Stimulated activated CD8-positive, alpha-beta memory T cell treated with anti-CD3 and anti-CD28 coated beads, Interleukin-4, amount 100 ng/mL, for 48 hours (primary cell): ENCODE measurements around the gene ZNF618.

ENCODE experiments used
- DNase-seq: peaks from one replicate; pipeline ENCODE4 v3.0.0-alpha.2; 2020

ZNF618 gene

DNA sequence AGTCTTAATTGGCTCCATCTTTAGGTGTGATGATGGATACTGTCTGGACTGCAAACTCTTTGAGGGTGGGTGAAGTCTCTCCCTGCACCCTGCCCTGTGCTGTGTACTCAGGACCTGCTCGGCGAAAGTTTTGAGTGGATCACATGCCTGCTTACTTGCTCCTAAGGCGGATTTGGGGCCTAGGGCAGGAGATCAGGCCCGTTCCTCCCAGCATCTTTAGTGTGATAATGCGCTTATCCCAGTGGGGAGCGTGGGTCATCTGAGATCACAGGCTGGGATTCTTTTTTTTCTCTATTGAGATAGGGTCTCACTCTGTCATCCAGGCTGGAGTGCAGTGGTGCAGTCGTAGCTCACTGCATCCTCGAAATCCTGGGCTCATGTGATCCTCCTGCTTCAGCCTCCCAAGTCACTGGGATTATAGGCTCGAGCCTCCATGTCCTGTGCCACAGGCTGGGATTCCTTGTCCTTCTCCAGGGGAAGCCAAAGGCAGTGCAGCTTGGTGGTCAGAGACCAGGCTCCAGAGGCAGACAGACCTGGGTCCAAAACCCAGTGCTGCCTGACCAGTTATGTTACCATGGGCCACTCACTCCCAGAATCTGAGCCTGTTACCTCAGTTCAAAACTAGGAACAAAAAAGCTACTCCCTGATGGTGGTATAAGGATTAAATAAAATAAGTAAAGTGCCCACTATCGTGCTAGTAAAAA lies 59.7 kb downstream of the ZNF618 start:
- DNase-seq = no peak

DNA sequence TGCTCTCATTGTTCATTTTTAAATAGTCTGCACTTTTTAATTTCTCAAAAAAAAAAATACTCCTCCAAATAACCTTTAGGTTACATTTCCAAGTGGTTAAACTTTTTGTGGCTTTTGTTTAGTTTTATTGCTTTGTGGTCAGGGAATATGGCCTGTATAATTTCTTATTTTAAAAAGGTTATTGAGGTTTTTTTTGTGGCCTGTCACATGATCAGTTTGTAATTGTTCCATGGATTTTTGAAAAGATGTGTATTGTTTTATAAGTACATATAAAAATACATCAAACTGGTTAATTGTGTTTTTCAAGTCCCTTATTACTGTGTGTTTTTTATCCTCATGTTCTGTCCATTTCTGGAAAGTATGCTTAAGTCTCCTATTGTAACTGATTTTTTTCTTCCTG lies 64.0 kb downstream of the ZNF618 start:
- no peak for DNase-seq

DNA sequence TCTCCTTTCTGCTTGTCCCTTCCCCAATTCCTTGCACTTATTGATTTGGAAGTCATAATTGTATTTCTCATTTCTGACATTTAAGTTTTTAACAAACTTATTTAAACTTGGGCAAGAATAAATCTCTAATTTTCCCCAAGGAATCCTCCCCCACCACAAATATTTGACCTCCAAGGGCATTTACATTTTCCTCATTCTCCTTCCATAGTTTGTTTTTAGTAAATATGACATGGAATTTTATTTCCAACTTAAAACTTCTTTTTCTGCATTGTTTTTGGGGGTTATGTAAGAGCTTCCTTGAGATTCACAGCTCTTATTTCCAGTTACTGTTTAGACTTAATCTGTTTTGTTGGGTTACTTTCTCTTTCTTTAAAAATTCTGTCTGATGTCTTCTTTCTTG lies 64.9 kb downstream of the ZNF618 start:
- no peak for DNase-seq

DNA sequence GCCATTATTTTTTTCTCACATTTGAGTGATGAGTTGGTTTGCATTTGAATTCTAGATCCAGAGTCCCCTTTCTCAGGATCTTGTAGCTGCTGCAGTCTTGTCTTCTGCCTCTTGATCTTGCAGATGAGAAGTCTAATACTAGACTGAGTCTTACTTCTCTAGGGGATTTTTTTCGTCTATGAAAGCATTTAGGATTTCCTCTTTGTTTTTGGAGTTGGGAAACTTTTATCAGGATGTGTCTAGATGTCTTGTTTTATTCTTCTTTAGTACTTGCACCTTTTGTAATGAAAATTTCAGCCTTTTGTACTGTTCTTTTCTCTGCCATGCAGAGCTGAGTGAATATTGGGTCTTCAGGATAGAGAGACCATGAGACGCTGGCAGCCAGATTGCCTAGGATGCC lies 65.4 kb downstream of the ZNF618 start:
- no peak for DNase-seq

DNA sequence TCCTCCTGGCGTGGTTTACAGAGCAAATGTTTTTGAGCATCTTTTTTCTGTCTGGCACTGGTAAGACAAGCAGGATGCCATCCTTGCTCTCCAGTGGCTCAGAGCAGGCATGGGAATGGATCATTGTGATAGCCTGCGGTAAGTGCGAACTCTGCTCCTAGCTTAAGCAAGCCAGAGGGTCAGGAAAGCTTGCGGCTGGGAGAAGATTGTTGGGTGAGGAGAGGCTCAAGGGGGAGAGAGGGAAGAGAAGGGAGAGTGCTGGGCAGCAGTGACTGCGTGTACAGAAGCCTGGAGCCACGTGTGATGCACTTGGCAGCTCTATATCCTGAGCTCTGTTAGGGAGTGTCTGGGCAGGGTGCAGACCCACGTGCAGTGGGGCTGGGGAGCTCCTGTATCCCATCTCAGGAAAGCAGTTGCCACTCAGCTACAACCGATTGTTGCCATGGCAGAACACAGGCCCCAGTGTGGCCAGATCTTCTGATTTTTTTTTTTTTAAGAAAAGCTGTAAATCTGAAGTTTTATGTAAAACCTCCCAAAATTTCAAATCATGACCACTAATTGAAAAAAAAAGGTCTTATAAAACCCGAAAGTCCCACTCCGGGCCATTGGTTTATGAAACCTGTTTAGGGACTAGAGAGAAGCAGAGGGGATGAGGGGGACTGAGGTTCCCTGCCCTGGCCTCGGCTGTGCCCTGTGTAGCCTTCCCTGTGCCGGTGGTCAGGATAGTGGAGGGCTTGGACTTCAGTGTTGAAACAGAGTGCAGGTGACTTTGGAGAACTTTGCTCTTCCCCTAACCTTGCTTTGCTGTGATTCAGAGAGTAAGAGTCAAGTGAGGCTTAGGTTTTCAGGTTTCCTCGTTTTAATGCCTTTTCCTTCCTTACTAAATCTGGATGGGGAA lies 67.3 kb downstream of the ZNF618 start:
- no peak for DNase-seq

DNA sequence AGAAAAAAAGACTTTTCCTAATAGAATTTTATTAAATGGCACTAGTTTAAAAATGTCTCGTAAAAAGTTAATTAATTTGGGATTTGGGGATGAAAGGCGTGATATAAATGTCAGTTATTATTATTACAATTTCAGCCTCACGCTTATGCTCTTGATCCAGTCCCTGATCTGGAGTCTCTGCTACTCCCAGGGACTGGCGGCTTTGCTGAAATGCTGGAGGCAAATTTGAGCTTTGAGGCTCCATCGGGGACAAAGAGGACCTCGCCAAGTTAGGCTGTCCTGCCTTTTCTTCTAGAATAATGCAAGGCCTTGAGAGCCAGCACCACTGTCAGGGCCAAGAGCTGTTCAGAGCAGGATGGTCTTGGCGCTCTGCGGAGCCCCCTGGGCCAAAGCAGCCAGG lies 69.7 kb downstream of the ZNF618 start:
- no peak for DNase-seq

DNA sequence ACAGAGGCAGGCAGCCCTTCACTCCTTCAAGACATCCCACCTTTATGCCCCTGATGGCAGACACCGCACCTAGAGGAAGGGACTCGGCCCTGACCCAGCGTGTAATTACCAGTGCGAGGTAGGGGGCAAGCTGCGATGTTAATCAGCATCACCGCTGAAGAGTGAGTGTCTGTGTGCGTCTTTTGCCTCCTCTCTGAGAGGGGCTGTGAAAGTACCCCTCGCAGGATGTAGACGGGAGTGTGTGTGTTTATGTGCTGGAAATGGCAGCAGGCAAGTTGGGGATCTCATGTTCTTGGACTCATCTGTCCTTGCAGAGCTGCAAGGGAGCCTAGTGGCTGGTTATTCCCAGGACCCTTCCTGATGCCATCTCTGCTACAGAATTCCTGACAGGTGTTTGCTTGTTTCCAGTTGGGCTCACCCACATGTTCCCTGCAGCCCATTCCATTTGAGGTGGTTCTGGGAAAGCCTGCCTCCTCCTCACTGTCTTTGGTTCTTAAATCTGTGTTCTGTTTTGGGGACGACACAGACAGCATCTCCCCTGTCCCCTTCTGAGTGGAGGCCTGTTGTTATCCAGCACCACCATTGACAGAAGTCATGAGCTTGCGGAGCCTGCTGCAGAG lies 70.5 kb downstream of the ZNF618 start:
- DNase-seq = no peak

DNA sequence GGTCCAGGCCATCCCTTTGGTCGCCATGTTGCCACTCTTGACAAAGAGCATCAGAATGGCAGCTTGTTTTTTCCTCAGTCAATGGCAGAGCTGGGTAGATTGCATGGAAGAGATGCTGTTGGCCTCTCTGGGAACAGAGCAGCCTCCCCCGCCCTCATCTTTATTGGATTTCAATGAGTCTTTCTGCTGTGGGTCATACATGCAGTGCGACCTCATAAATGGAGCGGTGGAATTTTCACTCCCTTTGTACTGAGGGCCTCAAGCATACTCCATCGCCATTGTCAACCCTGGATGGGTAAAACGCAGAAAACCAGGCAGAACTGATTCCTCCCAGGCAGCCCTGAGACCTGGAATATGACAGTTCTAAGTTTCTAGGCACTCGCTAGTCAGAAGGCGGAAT lies 71.8 kb downstream of the ZNF618 start:
- DNase-seq = no peak

DNA sequence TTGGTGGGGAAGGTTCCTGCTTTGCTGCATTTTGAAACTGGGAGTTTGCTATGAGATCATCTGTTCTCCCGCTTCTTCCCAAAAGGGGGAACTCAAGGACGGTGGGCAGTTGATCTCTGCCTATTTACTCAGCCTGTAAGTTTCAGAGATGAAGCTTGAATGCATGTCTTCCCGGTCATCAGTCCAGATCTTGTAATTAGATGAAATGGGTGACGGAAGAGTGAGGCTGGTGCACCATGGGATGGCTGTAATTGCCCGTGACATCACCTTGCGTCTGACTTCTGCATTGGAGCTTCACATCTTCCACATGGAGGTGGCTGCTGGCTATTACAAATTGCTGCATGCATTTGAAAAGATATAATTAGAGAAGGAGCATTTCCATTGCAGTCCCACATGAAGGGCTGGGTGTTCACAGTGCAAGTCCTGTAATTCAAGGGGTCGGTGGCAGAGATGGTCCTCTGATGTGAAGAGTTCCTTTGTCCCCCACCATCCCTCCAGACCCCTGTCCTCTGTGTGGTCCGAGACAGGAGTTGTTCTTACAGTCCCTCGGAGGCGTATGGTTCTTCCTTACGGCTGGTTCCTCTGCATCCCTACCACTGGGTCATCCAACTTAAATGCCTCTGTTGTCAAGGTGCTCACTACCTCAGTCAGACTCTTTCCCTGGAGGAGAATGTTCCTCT lies 72.9 kb downstream of the ZNF618 start:
- DNase-seq = no peak

DNA sequence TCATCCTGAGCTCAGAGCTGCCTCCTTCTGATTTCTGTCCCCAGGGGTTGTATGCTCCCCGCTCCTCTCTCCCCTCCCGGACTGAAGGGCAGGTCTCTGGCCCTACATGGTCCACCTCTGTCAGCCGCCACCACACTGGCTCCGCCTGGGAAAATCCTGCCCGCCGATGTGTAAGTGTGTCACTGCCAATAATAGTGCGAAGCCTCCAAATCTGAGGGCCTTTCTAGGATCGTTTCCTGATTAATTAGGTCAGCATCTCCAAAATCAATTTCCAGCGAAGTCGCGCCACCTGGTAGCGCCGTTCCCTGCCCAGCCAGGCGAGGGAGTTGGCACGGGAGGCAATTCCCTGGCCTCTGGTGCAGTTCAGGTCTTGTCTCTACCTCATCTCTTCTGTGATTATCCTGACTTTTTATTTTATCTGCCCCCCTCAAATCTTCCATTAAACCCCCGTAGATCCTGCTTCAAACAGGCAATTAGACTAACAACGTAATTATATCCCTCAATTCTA lies 73.5 kb downstream of the ZNF618 start:
- no peak for DNase-seq

DNA sequence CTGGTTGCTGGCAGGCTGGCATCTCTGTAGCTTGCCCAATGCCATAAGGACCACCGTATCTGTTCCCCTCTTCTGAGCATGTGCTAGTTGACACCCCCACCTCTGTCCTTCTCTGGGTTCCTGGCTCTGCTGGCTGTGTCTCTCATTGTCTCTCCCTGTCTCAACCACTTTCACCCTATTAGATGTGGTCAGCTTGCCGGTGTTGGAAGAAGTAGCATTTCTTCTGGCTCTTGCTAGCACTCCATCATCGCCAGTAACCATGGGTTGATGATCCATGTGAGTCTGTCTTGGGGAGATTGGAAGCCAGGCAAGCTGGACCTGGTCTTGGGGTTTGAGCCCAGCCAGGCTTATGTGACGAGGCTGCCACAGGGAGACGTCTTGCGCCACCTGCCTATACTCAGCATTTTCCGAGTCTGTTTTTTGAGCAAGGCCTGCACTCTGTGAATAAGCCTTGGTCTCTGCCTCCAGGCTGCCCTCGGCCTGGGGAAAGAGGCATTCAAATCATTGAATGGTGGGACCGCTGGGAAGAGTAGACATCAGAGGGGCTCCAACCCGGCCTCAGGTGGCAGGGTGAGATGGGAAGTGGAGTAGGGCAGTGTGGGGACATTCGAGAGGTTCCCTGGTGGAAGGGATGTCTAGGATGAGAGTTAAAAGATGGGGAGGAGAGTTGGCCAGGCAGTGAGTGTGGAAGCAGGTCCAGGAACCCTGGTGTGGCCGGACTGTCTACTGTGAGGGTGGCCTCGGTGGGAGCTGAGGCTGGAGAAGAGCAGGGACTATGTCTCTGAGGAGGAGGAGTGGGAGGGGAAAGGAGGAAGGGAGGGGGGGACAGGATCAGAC lies 74.3 kb downstream of the ZNF618 start:
- DNase-seq = no peak

DNA sequence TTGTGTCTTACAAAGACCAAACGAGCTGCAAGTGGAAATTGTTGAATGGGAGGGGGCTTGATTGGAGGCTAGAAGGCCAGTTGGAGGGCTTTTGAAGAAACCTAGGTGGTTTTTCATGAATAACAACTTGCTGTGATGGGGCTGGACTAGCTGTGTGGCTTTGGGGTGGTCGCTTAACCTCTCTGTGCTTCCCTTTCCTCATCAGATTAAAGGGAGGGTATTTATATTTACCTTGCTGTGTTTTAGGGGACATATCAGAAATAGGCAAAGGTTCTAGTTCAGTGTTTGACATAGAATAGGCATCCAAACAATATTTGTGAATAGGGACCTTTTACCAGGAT lies 74.9 kb downstream of the ZNF618 start:
- DNase-seq = no peak

DNA sequence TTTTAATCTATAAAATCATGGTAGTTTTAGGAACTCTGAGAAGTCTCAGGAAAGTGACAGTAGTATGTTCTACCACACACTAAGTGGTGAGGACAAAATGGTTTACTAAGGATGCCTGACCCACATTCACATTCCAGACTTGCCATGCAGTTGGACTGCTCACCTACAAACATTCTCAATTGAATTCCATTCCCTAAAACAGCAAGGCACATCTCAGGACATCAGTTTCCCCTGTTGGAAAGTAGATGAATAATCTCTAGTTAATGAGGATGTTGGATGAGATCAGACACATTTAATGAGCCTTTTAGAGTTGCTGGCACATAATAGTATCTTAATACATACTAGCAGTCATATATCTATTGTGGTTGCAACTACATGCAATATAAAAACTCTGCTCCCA lies 76.6 kb downstream of the ZNF618 start:
- no peak for DNase-seq

DNA sequence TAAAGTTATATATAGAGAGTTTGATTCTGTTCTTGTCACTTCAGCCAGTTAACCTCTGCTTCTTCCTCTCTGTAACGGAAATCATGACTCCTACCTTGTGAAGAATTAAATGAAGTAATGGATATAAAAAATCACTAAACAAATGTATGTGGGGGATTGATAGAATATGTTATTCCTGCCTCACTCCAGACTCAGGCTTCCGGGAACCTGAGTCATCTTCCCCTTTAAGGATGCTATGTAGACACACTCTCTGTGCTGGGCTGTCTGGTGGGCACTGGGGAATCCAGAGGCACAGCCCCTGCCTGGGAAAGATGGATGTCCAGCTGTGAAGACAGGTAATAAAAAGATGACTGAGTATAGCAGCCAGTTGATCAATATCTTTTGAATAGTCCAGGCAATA lies 77.4 kb downstream of the ZNF618 start:
- DNase-seq = no peak

DNA sequence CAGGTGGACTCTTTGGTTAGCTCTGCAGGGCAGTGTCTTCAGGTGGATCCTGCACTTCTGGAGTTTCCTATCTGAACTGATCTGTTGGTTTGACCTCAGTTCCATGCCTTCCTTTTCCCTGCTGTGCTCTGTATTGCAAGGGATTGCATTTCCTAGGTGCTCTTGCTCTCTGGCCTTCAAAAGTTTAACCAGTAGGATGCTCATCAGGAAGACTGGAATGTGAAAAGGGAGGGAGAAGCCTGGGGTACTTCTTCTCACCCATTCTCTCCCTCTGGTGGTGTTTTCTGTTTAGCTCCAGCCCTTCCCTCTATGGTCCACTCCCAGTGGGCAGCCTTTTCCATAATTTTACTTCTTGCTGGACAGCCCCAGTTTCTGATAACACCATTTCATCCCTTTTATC lies 78.5 kb downstream of the ZNF618 start:
- no peak for DNase-seq

DNA sequence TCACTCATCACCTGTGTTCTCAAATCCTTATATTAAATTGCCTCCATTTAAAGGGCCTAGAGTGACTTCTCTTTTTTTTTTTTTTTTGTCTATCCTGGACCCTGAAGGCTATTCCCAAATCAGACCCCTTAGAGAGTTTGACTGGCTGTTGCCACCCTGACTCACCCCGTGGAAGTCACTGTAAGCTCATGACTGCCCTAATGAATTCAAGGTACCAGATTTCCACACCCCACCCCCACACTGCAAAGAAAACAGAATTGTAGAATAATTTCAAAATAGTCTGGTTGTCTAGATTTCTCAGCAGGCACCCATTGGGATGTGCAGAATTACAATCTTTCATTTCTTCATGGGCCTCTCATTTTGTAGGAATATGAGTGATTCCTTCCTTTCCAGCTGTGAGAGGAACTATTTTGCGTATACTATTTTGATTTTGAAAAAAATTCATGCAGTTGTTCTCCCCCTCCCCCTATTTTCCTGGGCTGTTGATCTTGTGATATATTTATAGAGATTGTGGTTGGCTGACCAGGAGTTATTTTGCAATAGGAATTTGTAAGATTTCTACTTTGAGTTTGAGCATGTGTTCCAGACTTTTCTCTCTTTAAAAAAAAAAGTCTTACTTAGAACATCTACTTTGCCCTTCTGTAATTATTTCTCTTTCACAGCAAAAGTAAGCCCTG lies 79.1 kb downstream of the ZNF618 start:
- DNase-seq = no peak

DNA sequence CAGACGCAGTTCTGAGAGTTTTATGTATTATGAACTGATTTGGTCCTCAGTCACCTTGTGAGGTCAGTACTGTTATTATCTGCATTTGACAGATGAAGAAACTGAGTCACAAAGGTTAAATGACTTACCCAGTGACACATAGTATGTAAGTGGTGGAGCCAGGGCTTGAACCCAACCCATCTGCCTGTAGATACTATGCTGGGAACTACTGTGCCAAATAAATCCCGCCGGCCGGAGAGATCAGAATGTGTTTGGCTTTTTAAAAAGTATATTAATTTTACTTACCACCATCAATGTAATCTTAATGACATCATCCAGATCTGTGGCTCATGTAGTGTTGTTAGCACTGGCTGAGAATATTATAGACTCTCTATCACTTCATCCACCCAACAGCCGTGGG lies 80.8 kb downstream of the ZNF618 start:
- no peak for DNase-seq

DNA sequence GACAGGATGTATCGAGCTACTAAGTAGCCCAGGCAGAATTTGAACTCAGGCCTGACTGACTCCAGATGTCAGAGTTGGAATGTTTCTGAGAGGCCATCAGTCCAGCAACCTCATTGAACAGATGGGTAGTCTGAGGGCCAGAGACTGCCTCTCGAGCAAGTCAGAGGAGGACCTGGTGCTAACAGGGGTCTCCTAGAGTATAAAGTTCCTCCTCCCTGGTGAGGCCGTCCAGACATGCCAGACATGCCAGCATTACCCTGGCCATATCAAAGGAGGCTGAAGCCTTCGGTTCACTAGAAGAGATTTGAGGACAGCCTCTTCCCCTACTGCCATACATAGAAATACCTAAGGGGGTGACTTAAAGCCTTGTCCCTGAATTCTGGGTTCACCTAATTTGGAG lies 81.2 kb downstream of the ZNF618 start:
- DNase-seq = no peak

DNA sequence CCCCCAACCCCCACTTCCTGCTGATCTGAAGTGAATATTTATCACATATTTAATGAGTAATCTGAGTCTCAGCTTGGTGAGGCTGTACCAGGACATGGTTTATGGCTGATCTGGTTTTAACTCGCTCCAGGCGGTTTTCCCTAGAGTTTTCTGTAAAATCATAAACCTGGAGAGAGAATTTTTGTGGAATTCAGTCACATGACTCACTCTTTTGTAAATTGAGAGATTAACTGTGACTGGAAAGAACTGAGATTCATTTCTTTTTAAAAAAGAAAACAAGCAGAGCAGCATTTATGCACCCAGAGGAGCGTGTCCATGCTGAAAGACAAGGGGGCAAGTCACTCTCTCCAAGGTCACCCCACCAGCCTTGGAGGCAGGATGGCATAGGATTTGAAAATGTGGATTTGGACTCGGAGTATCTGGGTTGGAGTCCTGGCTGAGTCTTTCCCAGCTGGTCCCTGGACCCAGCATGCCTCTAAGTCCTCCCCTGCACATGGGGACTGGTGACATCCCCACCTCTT lies 81.8 kb downstream of the ZNF618 start:
- DNase-seq = no peak

DNA sequence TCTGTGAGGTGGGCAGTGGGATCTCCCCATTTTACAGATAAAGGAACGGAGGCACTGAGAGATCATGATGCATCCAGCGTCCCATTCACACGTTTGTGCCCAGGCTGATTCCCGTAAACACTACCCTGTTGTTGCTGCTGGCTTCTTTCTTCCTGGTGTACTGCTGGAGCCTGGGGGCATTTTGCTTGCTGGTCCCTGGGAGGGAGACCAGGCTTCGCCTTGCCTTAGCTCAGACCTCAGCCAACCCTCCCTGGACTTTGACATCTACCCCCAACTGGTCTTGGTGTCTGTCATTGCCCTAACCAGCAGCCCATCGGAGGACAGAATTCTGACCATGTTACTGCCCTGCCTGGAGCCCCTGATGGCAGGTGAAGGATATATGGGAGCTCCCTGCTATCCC lies 82.4 kb downstream of the ZNF618 start:
- DNase-seq = no peak

DNA sequence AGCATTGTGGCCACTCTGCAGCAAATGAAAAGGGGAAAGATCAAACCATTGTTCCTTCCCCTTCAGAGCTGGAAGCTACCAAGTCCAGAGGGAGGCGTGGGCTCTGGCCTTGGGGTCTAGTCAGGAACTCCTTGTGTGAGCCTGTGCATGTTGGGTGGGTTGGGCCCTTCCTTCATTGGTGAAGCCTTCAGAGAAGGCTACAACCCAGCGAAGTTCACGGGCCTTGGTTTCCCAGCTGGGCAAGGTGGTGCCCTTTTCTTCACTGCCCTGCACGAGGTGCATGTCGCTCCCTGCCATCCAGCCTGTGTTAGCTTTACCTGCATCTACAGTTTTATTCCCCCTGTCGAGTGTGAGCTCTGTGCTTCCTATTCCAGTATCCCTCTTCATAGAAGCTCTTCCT lies 84.7 kb downstream of the ZNF618 start:
- DNase-seq = no peak

DNA sequence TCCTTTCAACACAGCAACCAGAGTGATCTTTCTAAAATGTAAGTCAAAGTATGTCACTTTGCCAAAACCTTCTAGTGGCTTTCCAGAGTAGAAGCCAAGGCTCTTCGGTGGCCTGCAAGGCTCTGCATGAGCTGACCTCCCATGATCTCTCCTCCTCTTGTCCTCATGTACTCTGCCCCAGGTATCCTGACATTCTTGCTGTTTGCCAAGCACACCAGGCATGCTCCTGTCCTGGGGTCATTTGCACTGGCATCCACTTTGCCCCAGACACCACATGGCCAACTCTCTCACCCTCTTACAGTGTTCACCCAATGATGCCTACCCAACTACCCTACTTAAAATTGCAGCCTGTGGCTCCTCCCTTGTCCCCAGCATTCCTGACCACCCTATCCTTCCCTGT lies 86.3 kb downstream of the ZNF618 start:
- no peak for DNase-seq
